Measurements from ENCODE around the gene GRK1.
"Not testable (repeated sequence)": the region's sequence is repeated elsewhere in the genome, so short reads cannot be mapped to it uniquely, and the experiment has no call there.

GRK1 gene

GRCh38 chr13:113666951-113667701, at the start of gene GRK1:
GRK1 (plus strand) TSS chr13:113667219; CDS start chr13:113667387, 168 bp downstream.
- DNase-seq (ENCODE audit: low spot score) = no peak

GRCh38 chr13:113617961-113618360, 49.1 kb upstream of the GRK1 start:
- no peak for DNase-seq (ENCODE audit: low spot score)

GRCh38 chr13:113618455-113618854, 48.6 kb upstream of the GRK1 start:
- no peak for DNase-seq (ENCODE audit: low spot score)

- no peak for DNase-seq (ENCODE audit: low spot score)
Observed at GRCh38 chr13:113620036-113620796, 46.8 kb upstream of the GRK1 start.

- no peak for DNase-seq (ENCODE audit: low spot score)
Observed at GRCh38 chr13:113621046-113621445, 46.0 kb upstream of the GRK1 start.

- not testable (repeated sequence) for DNase-seq (ENCODE audit: low spot score)
Observed at GRCh38 chr13:113621498-113621897, 45.5 kb upstream of the GRK1 start.

- DNase-seq (ENCODE audit: low spot score) = not testable (repeated sequence)
Observed at GRCh38 chr13:113621986-113622550, 45.0 kb upstream of the GRK1 start.

GRCh38 chr13:113622791-113623490, 44.1 kb upstream of the GRK1 start:
- DNase-seq (ENCODE audit: low spot score) = no peak

- DNase-seq (ENCODE audit: low spot score) = no peak
Observed at GRCh38 chr13:113623491-113624234, 43.4 kb upstream of the GRK1 start.

GRCh38 chr13:113624235-113624587, 42.8 kb upstream of the GRK1 start:
- DNase-seq (ENCODE audit: low spot score) = no peak

GRCh38 chr13:113624640-113625304, 42.2 kb upstream of the GRK1 start:
- DNase-seq (ENCODE audit: low spot score) = not testable (repeated sequence)

- DNase-seq (ENCODE audit: low spot score) = no peak
Observed at GRCh38 chr13:113625965-113626721, 40.9 kb upstream of the GRK1 start.

- no peak for DNase-seq (ENCODE audit: low spot score)
Observed at GRCh38 chr13:113627136-113627535, 39.9 kb upstream of the GRK1 start.

GRCh38 chr13:113628291-113629270, 38.4 kb upstream of the GRK1 start:
- DNase-seq (ENCODE audit: low spot score) = no peak

- DNase-seq (ENCODE audit: low spot score) = no peak
Observed at GRCh38 chr13:113629866-113630265, 37.2 kb upstream of the GRK1 start.

GRCh38 chr13:113630296-113630695, 36.7 kb upstream of the GRK1 start:
- DNase-seq (ENCODE audit: low spot score) = no peak

GRCh38 chr13:113630804-113631203, 36.2 kb upstream of the GRK1 start:
- DNase-seq (ENCODE audit: low spot score) = no peak

- no peak for DNase-seq (ENCODE audit: low spot score)
Observed at GRCh38 chr13:113631341-113632095, 35.5 kb upstream of the GRK1 start.

All from globus pallidus (tissue), 1 donor.